ENCODE results near the gene CCDC9.

DNA sequence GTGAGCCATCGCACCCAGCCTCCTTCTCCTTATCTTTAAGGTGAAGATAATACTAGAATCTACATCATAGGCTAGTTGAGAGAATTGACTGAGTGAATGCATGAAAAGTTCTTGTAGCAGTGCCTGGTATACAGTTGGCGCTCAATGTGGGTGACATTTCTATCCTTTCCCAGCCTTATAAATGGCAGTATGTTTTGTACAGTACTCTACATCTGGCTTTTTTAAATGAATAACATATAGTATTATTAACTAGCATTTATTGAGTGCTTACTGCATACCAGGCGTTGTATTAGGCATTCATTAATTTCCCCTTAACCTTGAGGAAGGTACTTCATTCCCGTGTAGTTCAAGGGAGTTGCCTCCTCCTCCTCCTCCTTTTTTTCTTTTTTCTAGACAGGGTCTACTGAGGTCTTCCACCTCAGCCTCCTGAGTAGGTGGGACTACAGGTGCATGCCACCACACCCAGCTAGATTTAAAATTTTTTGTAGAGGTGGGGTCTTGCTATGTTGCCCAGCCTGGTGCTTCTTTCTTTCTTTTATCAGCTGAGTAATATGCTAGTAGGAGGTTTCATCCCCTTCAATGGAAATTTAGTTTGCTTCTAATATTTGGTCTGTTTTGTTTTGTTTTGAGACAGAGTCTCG is 56.2 kb downstream of the CCDC9 start:
- TF ChIP-seq, protein P1, sequence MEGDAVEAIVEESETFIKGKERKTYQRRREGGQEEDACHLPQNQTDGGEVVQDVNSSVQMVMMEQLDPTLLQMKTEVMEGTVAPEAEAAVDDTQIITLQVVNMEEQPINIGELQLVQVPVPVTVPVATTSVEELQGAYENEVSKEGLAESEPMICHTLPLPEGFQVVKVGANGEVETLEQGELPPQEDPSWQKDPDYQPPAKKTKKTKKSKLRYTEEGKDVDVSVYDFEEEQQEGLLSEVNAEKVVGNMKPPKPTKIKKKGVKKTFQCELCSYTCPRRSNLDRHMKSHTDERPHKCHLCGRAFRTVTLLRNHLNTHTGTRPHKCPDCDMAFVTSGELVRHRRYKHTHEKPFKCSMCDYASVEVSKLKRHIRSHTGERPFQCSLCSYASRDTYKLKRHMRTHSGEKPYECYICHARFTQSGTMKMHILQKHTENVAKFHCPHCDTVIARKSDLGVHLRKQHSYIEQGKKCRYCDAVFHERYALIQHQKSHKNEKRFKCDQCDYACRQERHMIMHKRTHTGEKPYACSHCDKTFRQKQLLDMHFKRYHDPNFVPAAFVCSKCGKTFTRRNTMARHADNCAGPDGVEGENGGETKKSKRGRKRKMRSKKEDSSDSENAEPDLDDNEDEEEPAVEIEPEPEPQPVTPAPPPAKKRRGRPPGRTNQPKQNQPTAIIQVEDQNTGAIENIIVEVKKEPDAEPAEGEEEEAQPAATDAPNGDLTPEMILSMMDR (IDR thresholded peaks at IDR 0.05), result no peak
- no peak for TF ChIP-seq EP300 (IDR thresholded peaks at IDR 0.05)
- no peak for TF ChIP-seq POLR2A (IDR thresholded peaks at IDR 0.05)
- TF ChIP-seq POLR2AphosphoS5 (IDR thresholded peaks at IDR 0.05), result no peak

Measured in sigmoid colon (tissue), 4 donors.